Pancreas (tissue), 10 donors: ENCODE data around the gene ARL13A. TPM values are rescaled to one million over a fixed set of nuclear protein-coding genes. Genes with fewer than 3 reads are reported as not detected.
"Not testable (repeated sequence)": the region's sequence is repeated elsewhere in the genome, so short reads cannot be mapped to it uniquely, and the experiment has no call there.

ENCODE experiments used
- ATAC-seq, 4 donors: fragments of 200-7000 bp; cut with Tn5 transposase; one replicate each; pipeline versions ENCODE4 v1.8.0 to v1.9.1; 2020; ENCODE audit warnings: mild to moderate bottlenecking in 4 of 4, moderate library complexity in 4 of 4
- DNase-seq, 6 donors: peaks; one replicate each; pipeline ENCODE4 v3.0.0-alpha.2; 2020
- FAIRE-seq: peaks from 2 replicates; lab custom pipeline; 2012; peaks lifted over from hg19 to GRCh38; lab: Jason Lieb, UNC
- H3K27ac ChIP-seq, 4 donors: fragments of 200-600 bp; sonication (generic); 1 replicate in 3 of 4; 2 replicates in 1 of 4; pipeline versions ENCODE4 v1.5.0 to v1.8.0; 2020
- H3K27me3 ChIP-seq, 4 donors: fragments of 200-600 bp; one replicate each; pipeline ENCODE4 v1.8.0; 2021
- H3K36me3 ChIP-seq, 3 donors: fragments of 200-600 bp; sonication (generic) in 1 of 3; one replicate each; pipeline versions ENCODE4 v1.5.0 to v1.8.0; 2020 to 2021
- H3K4me1 ChIP-seq, 3 donors: fragments of 200-600 bp; one replicate each; pipeline ENCODE4 v1.8.0; 2021
- H3K4me3 ChIP-seq, 4 donors: fragments of 200-600 bp; sonication (generic) in 2 of 4; one replicate each; pipeline versions ENCODE4 v1.5.0 to v1.8.0; 2020 to 2021
- H3K9me3 ChIP-seq, 4 donors: fragments of 200-600 bp; one replicate each; pipeline ENCODE4 v1.8.0; 2021
- CTCF ChIP-seq, 4 donors: fragments of 200-600 bp; sonication (generic) in 3 of 4; IDR thresholded peaks; one replicate each; pipeline versions ENCODE4 v1.5.0 to v1.8.0; 2021; ENCODE audit warnings: antibody characterized with exemption in 4 of 4
- WGBS, 2 donors: extraction: QIAGEN DNeasy Blood & Tissue Kit; methylation state at CpG; one replicate each; pipeline ENCODE4 v1.1.7; 2013; 5-methylcytosine and 5-hydroxymethylcytosine counted together
- intact Hi-C, 3 donors: fragments of 100-400 bp; cut with DNase I; formaldehyde crosslinking; loops; one replicate each; pipeline versions ENCODE4 v1.11.1 to v1.14.2; 2022
- polyA plus RNA-seq, 2 donors: library from polyadenylated mRNA; stranded (reverse); fragments of 200-250 nt; gene quantifications; one replicate each; pipeline ENCODE4 v1.2.3, GENCODE V29; 2013
- total RNA-seq, 6 donors: library from RNA; stranded (reverse); fragmentation: NEBNext Ultra II Directional in 4 of 6; extraction: Animal tissue kit (Norgen Biotek cat#: 25700) in 4 of 6; gene quantifications; one replicate each; pipeline versions ENCODE4 v1.2.1 to v1.2.4, GENCODE V29; 2021 to 2023
- donor health status: healthy with polysubstance abuse.
- donor health status: DM: no; HTN: no; CAD: no; lungs with moderate emphysema.
- donor health status: DM: no; HTN: no; CAD: no.
- donor health status: control.
- donor health status: control.
- donor health status: Bipolar disorder and iron deficiency.
- donor health status: DM: yes; HTN: yes; CAD: no.
- donor health status: DM: no; HTN: no; CAD: no.
- donor health status: DM: no; HTN: no; CAD: no.
- donor health status: DM: yes; HTN: yes; CAD: no.

ARL13A gene
- total and polyA plus RNA-seq, 8 donors: not detected

DNA sequence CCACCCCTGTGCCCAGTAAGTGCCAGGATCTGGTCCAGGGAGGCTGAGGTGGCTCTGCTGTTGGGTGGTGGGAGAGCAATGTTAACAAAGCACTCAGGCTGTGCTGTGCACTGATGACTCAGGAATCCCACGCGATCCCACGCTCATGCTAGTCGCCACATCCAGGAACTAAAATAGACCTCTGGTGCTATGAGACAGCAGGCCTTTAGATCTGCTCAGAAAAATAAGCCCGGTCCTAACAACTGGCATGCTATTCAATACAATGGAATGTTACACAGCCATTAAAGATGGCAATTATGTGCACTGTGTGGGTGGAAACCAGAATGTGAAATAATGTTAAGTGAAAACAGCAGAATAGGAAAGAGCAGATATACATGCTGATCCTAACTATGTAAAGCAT lies 26.0 kb downstream of the ARL13A start:
- Histone ChIP-seq H3K9me3 (no peaks in the 10 kb centered on the region), H3K4me1 (no peaks in the 10 kb centered on the region), H3K27me3 (no peaks in the 10 kb centered on the region), H3K36me3 (no peaks in the 10 kb centered on the region), H3K27ac (no peak overlapping the region), H3K4me3 (no peak overlapping the region)
- 79 to 96% methylated on average over 5 of the region's 5 CpGs for WGBS, 2 donors
- ATAC-seq: no peak
- intact Hi-C loops: no loop called here
- TF ChIP-seq CTCF (IDR thresholded peaks at IDR 0.05): no peak
- DNase-seq: no peak
- no peak for FAIRE-seq

DNA sequence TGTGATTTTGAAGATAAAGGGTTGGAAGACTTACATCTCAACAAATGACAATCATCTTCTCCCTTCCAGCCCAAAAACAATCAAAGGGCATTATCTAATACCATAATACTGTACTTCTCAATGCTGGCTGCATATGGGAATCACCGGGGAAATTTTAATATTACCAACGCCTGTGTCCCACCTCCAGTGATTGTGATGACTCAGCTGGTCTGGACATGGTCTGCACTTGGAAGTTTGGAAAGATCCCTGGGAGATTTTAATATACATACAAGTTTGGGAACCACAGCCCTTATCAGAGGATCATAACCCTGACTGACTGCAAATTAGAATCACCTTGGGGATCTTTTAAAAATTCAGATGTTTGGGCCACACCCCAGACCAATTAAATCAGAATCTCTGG lies 29.9 kb downstream of the ARL13A start:
- DNase-seq: no peak
- FAIRE-seq: no peak
- ATAC-seq: no peak
- H3K36me3 ChIP-seq: no peaks in the 10 kb centered on the region
- H3K27ac ChIP-seq: no peak overlapping the region
- H3K27me3 ChIP-seq: peaks cover 0 to 2% (median 0%) of the 10 kb centered on the region in 4 donors
- intact Hi-C loops: no loop called here
- no peaks in the 10 kb centered on the region for H3K4me1 ChIP-seq
- no peak for TF ChIP-seq CTCF (IDR thresholded peaks at IDR 0.05)
- H3K9me3 ChIP-seq: no peaks in the 10 kb centered on the region
- H3K4me3 ChIP-seq: no peak overlapping the region
- 77 to 97% methylated on average over 2 of the region's 2 CpGs for WGBS, 2 donors

DNA sequence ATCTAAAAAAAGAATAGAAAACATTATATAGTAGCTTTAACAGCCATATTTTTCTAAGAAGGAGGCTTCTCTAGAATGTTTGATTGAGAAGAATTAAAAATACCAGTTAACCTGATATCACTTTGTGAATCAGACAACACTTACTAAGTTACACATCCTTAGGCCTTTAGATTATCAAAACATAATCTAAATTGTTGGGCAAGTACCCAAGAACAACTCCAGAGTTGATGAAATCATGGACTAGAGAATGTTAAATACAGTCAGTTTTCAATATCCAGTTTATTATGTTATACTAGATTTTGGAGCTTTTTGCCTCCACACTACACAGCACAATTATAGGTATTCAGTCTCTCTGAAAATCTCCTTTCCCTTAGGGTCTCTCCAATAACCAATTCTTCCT lies 39.6 kb downstream of the ARL13A start:
- FAIRE-seq: no peak
- Histone ChIP-seq H3K4me1 (no peaks in the 10 kb centered on the region), H3K36me3 (peaks cover 0 to 8% (median 0%) of the 10 kb centered on the region in 3 donors), H3K27me3 (peaks cover 0 to 5% (median 0%) of the 10 kb centered on the region in 4 donors), H3K27ac (no peak overlapping the region), H3K4me3 (no peak overlapping the region), H3K9me3 (no peaks in the 10 kb centered on the region)
- DNase-seq: no peak
- no peak for TF ChIP-seq CTCF (IDR thresholded peaks at IDR 0.05)
- no peak for ATAC-seq
- intact Hi-C loops: no loop called here

- DNase-seq, ATAC-seq, FAIRE-seq, H3K4me1 ChIP-seq, H3K27me3 ChIP-seq, H3K36me3 ChIP-seq, H3K9me3 ChIP-seq, H3K27ac ChIP-seq, intact Hi-C loops, H3K4me3 ChIP-seq: not testable (repeated sequence)
- 67 to 100% methylated on average over 1 of the region's 1 CpG for WGBS, 2 donors
These were observed 42.5 kb downstream of the ARL13A start for GRCh38 chrX:101012031-101012430.

- Histone ChIP-seq H3K27ac (no peak overlapping the region), H3K9me3 (no peaks in the 10 kb centered on the region), H3K4me3 (no peak overlapping the region), H3K4me1 (no peaks in the 10 kb centered on the region), H3K36me3 (peaks cover 0 to 11% (median 0%) of the 10 kb centered on the region in 3 donors), H3K27me3 (no peaks in the 10 kb centered on the region)
- FAIRE-seq: no peak
- intact Hi-C loops: no loop called here
- no peak for TF ChIP-seq CTCF (IDR thresholded peaks at IDR 0.05)
- DNase-seq: no peak
- ATAC-seq: no peak
- 92 to 93% methylated on average over 3 of the region's 3 CpGs for WGBS, 2 donors
These were observed 52.5 kb downstream of the ARL13A start for GRCh38 chrX:101022020-101022419.
